ENCODE results near the gene ARL15. TPM values are rescaled to one million over a fixed set of nuclear protein-coding genes. Genes with fewer than 3 reads are reported as not detected.

ARL15 gene
- total and polyA plus RNA-seq, 2 of the 8 experiments (the other 6 are each of a cell fraction or from before 2014, with no cell fraction given) = 9.9 to 21.2 TPM

DNA sequence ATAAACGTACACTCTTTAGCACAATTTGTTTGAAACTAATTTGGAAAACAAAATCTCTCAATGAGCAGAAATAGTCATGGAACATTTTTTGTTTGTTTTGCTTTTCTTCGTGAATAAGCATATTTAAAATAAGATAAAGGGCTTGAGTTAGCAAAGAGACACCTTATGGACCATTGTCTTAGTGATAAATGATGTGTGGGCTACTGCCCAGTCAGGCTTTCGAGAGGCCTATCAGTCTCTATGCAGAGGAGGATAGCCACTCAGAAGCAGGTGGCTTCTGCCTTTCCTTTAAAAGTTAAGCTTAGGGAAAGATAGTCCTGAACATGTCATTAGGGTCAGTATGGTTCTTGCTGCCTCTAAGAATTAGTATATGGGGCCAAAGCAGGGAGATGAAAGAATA lies 2.1 kb upstream of the ARL15 start (continued):
- no peak for TF ChIP-seq CTCF (IDR thresholded peaks at IDR 0.05; ENCODE audit: control extremely low read depth in 1 of 3, insufficient read depth in 1 of 3, low read depth in 1 of 3, low read length in 3 of 3)

All from H1 (cell line).